DND-41 (cell line): ENCODE data around the gene PYGL.

Source experiments
- ATAC-seq: fragments of 200-7000 bp; cut with Tn5 transposase; 3 replicates; pipeline ENCODE4 v1.9.1; 2021; ENCODE audit warnings: low read depth; ENCODE audit not compliant: insufficient read depth
- DNase-seq: peaks from one replicate; pipeline ENCODE4 v3.0.0-alpha.2; 2020
- H2AFZ ChIP-seq: 2 replicates; pipeline ENCODE4 v1.6.0; 2012; ENCODE audit warnings: low read depth, low read length
- H3K27ac ChIP-seq: 2 replicates; pipeline ENCODE4 v1.5.1; 2012; ENCODE audit warnings: low read length, inconsistent platforms
- H3K27me3 ChIP-seq: fragments of 200-600 bp; sonication (generic); 2 replicates; pipeline ENCODE4 v1.6.0; 2012; ENCODE audit warnings: low read length, mild to moderate bottlenecking, inconsistent platforms; ENCODE audit not compliant: insufficient read depth, poor library complexity
- H3K36me3 ChIP-seq: 2 replicates; pipeline ENCODE4 v1.5.1; 2012; ENCODE audit warnings: low read length, inconsistent platforms; ENCODE audit not compliant: insufficient read depth
- H3K4me1 ChIP-seq: 2 replicates; pipeline ENCODE4 v1.5.1; 2012; ENCODE audit warnings: mild to moderate bottlenecking, low read length; ENCODE audit not compliant: insufficient read depth
- H3K4me2 ChIP-seq: 2 replicates; pipeline ENCODE4 v1.6.0; 2012; ENCODE audit warnings: mild to moderate bottlenecking, moderate library complexity, low read length, inconsistent platforms; ENCODE audit not compliant: insufficient read depth
- H3K4me3 ChIP-seq, 2 experiments: fragments of 200-600 bp in 1 of 2; shearing (Covaris generic) in 1 of 2; 2 replicates each; pipeline ENCODE4 v1.5.1; 2012 to 2016; ENCODE audit warnings: inconsistent platforms in 2 of 2, low read length in 2 of 2, mild to moderate bottlenecking in 2 of 2, low read depth in 1 of 2, moderate library complexity in 1 of 2
- H3K79me2 ChIP-seq: 2 replicates; pipeline ENCODE4 v1.6.0; 2012; ENCODE audit warnings: low read length, inconsistent platforms; ENCODE audit not compliant: insufficient read depth
- H3K9ac ChIP-seq: 2 replicates; pipeline ENCODE4 v1.6.0; 2012; ENCODE audit warnings: low read depth, mild to moderate bottlenecking, inconsistent platforms, low read length, moderate library complexity
- H3K9me3 ChIP-seq: 2 replicates; pipeline ENCODE4 v1.5.1; 2012; ENCODE audit warnings: low read length, moderate library complexity, mild to moderate bottlenecking, inconsistent platforms; ENCODE audit not compliant: insufficient read depth, severe bottlenecking
- H4K20me1 ChIP-seq: 2 replicates; pipeline ENCODE4 v1.6.0; 2012; ENCODE audit warnings: low read length; ENCODE audit not compliant: insufficient read depth
- EZH2 ChIP-seq: IDR thresholded peaks from 3 replicates; pipeline ENCODE4 v1.6.1; 2012; ENCODE audit warnings: borderline replicate concordance, low read depth, mild to moderate bottlenecking, moderate library complexity, low read length, inconsistent platforms; ENCODE audit not compliant: severe bottlenecking
- TF ChIP-seq, protein P1 (sequence below): IDR thresholded peaks from 2 replicates; pipeline ENCODE4 v1.5.1; 2012; ENCODE audit warnings: borderline replicate concordance, low read length, moderate library complexity, mild to moderate bottlenecking; ENCODE audit not compliant: poor library complexity, severe bottlenecking; ENCODE audit errors: extremely low read depth

PYGL gene

DNA sequence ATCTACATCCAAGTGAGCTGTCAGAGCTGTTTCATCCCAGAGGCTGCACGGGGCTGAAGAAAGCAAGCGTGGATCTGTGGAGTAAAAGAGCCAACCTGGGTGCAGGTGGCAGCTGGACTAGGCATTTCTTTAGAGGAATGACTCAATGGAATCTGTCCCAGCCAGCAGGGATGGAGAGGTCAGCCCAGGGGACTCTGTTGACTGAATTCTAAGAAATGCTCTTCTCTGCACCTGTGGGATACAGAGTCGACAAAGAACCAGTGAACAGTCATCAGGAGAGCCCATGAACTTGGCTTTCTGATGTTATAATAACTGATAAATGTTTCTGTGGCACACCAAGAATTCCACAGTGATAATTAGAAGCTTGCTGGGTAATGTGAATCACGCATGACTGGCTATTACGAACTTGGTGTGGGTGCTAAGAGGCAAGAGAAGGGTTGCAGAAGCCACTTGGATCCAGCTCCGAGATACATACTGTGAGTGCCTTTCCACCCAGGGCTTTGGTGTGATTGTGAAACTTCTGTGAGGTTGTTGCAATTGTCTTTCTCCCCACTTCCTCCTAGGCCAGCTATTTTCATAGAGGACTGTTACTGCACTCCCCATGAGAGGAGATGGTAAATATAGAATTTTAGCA, 16.2 kb downstream of the PYGL start:
- peak; percentile 27; the same call in 1 of the 3 replicates for ATAC-seq
- DNase-seq = no peak

GRCh38 chr14:50926851-50927386, 17.4 kb downstream of the PYGL start:
- no peaks in the 10 kb centered on the region for H4K20me1 ChIP-seq
- H2AFZ ChIP-seq = peak overlapping the region; percentile 64; the same call in 1 of the 2 replicates
- TF ChIP-seq EZH2 = no peak
- TF ChIP-seq, protein P1, sequence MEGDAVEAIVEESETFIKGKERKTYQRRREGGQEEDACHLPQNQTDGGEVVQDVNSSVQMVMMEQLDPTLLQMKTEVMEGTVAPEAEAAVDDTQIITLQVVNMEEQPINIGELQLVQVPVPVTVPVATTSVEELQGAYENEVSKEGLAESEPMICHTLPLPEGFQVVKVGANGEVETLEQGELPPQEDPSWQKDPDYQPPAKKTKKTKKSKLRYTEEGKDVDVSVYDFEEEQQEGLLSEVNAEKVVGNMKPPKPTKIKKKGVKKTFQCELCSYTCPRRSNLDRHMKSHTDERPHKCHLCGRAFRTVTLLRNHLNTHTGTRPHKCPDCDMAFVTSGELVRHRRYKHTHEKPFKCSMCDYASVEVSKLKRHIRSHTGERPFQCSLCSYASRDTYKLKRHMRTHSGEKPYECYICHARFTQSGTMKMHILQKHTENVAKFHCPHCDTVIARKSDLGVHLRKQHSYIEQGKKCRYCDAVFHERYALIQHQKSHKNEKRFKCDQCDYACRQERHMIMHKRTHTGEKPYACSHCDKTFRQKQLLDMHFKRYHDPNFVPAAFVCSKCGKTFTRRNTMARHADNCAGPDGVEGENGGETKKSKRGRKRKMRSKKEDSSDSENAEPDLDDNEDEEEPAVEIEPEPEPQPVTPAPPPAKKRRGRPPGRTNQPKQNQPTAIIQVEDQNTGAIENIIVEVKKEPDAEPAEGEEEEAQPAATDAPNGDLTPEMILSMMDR = no peak

More for the DNA sequence above, 16.2 kb downstream of the PYGL start:
- Histone ChIP-seq H3K36me3 (no peaks in the 10 kb centered on the region), H3K9me3 (no peaks in the 10 kb centered on the region), H3K27ac (no peak overlapping the region), H3K79me2 (no peaks in the 10 kb centered on the region), H2AFZ (no peak overlapping the region), H3K9ac (no peak overlapping the region), H3K4me1 (peaks cover 6% of the 10 kb centered on the region), H4K20me1 (no peaks in the 10 kb centered on the region), H3K27me3 (no peaks in the 10 kb centered on the region), H3K4me3 (no peak overlapping the region), H3K4me2 (no peak overlapping the region)
- TF ChIP-seq EZH2 = no peak
- TF ChIP-seq, protein P1 = no peak

GRCh38 chr14:50924843-50925242, 19.4 kb downstream of the PYGL start:
- H3K36me3 ChIP-seq = no peaks in the 10 kb centered on the region
- no peaks in the 10 kb centered on the region for H3K79me2 ChIP-seq
- no peaks in the 10 kb centered on the region for H3K9me3 ChIP-seq
- H3K4me1 ChIP-seq = peaks cover 6% of the 10 kb centered on the region
- no peak overlapping the region for H3K4me3 ChIP-seq
- no peak overlapping the region for H2AFZ ChIP-seq
- no peaks in the 10 kb centered on the region for H4K20me1 ChIP-seq
- ATAC-seq = no peak
- H3K27me3 ChIP-seq = no peaks in the 10 kb centered on the region
- TF ChIP-seq EZH2 = no peak
- TF ChIP-seq, protein P1 = no peak
- no peak overlapping the region for H3K4me2 ChIP-seq
- no peak overlapping the region for H3K27ac ChIP-seq
- no peak for DNase-seq
- H3K9ac ChIP-seq = no peak overlapping the region

More at GRCh38 chr14:50926851-50927386, 17.4 kb downstream of the PYGL start:
- Histone ChIP-seq H3K9ac (no peak overlapping the region), H3K4me3 (no peak overlapping the region), H3K4me1 (peaks cover 6% of the 10 kb centered on the region), H3K79me2 (no peaks in the 10 kb centered on the region), H3K27ac (peak overlapping the region; percentile 64), H3K27me3 (no peaks in the 10 kb centered on the region), H3K36me3 (no peaks in the 10 kb centered on the region), H3K4me2 (no peak overlapping the region), H3K9me3 (no peaks in the 10 kb centered on the region)
- ATAC-seq (no peak), DNase-seq (no peak)
